Esophagus muscularis mucosa (tissue), 3 donors: ENCODE results near the gene GASK1A.

Experiments used
- EP300 ChIP-seq: sonication (generic); formaldehyde crosslinking; IDR thresholded peaks from one replicate; pipeline ENCODE4 v1.6.1; 2017; ENCODE audit warnings: antibody characterized with exemption
- TF ChIP-seq, protein P1 (sequence below), 3 experiments: fragments of 200-600 bp in 2 of 3; fragments of 450-650 bp in 1 of 3; sonication (generic) in 2 of 3; IDR thresholded peaks; one replicate each; pipeline ENCODE4 v1.5.1; 2017 to 2019; ENCODE audit warnings: antibody characterized with exemption in 3 of 3, mild to moderate bottlenecking in 2 of 3, moderate library complexity in 1 of 3

DNA sequence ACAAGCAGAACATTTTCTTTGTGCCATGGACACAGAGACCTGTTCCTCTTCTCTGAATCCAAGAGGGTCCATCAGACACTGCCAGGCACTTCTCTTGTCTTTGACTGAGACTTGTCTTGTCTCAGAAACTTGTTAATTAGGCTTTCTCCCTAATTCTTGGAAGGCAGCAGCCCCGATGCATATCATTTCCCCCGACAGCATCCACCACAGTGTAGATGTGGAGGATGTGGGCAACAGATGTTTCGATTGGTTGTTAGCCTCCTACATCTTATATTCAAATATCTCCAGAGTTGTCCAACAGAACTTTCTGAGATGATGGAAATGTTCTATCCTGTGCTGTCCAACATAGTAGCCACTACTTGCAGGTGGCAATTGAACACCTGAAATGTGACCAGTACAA lies 15.5 kb downstream of the GASK1A start:
- TF ChIP-seq, protein P1, sequence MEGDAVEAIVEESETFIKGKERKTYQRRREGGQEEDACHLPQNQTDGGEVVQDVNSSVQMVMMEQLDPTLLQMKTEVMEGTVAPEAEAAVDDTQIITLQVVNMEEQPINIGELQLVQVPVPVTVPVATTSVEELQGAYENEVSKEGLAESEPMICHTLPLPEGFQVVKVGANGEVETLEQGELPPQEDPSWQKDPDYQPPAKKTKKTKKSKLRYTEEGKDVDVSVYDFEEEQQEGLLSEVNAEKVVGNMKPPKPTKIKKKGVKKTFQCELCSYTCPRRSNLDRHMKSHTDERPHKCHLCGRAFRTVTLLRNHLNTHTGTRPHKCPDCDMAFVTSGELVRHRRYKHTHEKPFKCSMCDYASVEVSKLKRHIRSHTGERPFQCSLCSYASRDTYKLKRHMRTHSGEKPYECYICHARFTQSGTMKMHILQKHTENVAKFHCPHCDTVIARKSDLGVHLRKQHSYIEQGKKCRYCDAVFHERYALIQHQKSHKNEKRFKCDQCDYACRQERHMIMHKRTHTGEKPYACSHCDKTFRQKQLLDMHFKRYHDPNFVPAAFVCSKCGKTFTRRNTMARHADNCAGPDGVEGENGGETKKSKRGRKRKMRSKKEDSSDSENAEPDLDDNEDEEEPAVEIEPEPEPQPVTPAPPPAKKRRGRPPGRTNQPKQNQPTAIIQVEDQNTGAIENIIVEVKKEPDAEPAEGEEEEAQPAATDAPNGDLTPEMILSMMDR (IDR thresholded peaks at IDR 0.05), result no peak
- no peak for TF ChIP-seq EP300
